HG02885 (cell line): Measurements from ENCODE around the gene NDST3.
"Not testable (repeated sequence)": the region's sequence is repeated elsewhere in the genome, so short reads cannot be mapped to it uniquely, and the experiment has no call there.

ENCODE experiments used
- ATAC-seq: cut with Tn5 transposase; IDR thresholded peaks from one replicate; pipeline ENCODE4 v1.9.1; 2021; ENCODE audit warnings: mild to moderate bottlenecking; ENCODE audit not compliant: unreplicated experiment, poor library complexity

NDST3 gene

DNA sequence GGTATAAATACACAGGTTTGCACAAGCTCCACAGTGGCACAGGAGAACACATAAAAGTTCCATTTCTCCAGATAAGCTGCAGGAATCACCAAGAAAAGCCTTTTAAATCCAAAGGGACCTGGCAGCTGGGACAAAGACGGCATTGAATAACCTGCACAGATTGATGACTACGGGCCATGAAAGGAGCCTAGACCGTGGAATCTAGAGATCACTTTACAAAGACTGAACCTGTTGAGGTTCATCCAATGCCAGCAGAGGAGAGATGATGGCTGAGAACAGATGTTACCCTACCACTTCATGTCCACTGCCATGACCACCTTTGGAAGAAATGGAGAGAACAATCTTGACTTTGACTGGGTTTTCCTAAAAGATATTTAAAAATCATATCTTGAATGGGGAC, 229.8 kb downstream of the NDST3 start:
- ATAC-seq: no peak

GRCh38 chr4:118265312-118266144, 231.2 kb downstream of the NDST3 start:
- peak; percentile 74 for ATAC-seq

- ATAC-seq: not testable (repeated sequence)
These were observed 231.8 kb downstream of the NDST3 start for GRCh38 chr4:118266145-118266496.

DNA sequence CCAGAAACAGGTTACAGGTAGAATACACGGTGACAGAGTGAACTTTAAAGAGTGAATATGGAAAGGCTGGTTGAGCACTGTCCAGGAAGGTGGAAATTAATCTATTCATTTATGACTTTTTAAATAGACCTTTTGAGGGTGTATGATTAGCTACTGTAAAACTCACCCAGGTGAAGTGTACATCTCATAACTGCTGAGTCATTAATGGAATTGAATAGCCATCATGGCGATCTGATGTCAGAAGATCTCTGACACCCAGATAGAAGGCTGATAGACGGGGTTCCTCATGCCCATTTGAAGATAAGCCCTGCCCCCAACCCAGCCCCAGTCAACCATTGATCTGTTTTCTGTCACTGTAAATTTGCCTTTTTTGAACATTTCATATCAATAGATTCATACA, 234.5 kb downstream of the NDST3 start:
- no peak for ATAC-seq

DNA sequence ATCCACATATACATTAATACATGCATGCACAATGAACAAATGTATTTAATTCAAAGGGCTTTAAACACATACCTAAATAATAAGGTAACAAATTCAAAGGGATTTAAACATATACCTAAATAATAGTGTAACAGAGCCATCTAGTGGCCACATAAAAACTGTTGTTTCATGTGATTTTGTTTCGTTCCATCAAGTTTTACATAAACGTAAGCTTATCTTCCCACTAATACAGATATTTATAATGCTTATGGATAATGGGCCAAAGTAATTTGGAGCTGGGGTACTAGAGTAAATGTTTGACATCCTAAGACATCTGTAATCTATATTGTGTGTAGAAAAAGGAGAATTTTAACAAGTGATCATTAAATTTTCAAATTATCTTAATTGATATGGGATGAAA, 236.2 kb downstream of the NDST3 start:
- peak; percentile 58 for ATAC-seq

- ATAC-seq: no peak
These were observed 237.5 kb downstream of the NDST3 start for GRCh38 chr4:118271788-118272187.

- ATAC-seq: no peak
These were observed 239.4 kb downstream of the NDST3 start for GRCh38 chr4:118273642-118274041.

DNA sequence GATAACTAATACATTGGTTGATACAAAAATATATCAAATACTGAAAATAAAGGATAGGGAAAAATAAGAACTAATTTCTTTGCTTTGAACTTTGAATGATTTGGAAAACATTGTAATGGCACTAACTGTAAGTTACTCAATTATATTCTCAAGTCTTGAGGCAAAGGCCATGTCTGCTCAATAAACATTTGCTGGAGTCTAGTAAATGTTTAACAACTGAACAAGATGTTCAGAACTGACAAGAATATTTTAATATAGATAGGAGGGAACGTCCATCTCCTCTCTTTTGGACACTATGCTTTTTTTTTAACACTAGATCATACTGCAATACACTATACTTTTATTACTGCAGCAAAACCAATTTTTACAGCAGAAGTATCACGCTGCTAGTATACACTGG, 242.3 kb downstream of the NDST3 start:
- no peak for ATAC-seq

GRCh38 chr4:118277243-118277642, 243.0 kb downstream of the NDST3 start:
- ATAC-seq: no peak

DNA sequence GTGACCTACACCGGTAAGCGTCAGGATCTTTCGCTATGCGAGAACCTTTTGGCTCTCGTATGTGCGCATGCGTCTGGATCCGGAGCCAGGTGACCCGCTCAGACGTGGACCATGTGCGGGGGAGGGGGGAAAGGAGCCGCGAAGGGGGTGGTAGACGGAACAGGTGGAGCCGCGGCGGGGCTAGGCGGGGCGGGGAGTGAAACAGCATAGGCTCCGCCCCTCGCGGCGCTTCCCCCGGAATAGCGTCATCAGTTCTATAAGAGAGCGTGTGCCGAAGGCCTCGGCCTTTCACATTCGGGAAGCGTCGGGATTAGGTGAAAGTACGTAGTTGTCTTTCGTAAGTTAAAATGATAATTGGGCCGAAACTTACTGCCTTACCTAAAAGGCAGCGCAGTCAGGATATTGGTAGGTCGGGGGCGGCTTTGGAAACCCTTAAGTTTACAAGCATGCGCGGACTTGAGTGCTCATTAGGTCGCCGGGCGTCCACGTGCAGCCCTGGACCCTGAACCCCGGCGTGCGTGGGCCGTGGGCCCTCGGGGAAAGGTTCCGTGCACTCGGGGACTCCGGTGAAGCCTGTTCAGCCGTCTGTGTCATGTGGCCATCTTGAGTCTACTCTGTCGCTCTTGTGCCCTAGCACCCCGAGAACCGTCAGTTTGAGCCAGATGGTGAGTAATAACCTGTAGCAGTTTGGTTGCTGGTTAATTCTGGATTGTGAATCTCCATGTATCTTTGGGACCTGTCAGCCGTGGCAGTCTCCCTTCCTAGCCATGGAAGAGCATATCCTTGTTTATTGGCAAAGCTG, 244.4 kb downstream of the NDST3 start:
- ATAC-seq: peak; percentile 78

DNA sequence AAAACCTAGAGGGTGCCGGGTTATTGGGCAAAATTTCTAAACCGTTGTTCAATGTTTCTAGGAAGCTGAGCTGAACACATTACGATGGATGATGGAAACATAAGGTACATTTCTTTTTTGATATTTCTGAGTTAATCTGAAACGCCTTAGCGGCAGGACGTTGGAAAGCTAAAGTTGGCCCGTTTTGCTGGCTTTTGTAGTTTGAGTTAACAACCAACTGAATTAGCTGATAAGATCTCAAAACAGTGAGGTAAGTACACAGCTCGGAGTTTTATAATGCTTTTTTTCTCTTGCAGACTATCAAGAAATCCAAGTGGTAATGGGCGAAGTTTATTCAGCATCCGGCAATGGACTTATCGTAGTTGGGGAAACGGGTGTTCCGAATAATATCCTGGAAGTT, 245.0 kb downstream of the NDST3 start:
- ATAC-seq: no peak

- ATAC-seq: no peak
These were observed 245.7 kb downstream of the NDST3 start for GRCh38 chr4:118279920-118280432.

DNA sequence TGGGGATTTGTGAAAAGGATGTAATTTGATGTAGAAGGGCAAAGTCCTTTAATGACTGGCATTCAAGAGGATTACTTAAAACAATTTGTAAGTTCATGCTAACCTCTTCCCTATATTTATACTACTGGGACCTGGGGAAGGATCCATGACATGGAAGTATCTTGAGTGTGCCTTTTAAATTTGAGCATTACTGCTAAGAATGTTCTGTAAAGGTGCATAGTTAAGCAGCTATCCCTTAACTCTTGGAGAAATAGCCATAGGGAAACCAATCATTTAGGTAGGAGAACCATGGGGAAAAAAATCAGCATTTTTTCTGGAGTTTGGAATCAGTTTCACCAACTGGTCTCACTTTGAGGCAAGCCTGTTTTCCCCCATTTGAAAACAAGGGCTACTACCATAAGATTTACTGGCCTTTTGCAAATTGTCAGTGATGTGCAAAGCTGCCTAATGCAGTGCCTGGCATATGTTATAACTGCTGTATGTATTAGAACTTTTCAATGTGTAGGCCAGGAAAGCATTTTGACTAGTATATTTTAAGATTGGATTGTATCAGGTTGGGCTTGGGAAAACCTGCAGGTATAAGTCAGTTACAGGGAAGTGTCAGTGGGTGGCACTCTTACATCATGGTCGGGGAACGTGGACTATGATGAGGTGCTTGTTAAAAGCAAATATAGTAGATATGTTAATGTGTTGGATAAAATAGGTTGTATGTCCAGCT, 246.4 kb downstream of the NDST3 start:
- peak; percentile 27 for ATAC-seq

GRCh38 chr4:118281611-118282442, 247.5 kb downstream of the NDST3 start:
- no peak for ATAC-seq

- no peak for ATAC-seq
These were observed 248.4 kb downstream of the NDST3 start for GRCh38 chr4:118282692-118283091.

DNA sequence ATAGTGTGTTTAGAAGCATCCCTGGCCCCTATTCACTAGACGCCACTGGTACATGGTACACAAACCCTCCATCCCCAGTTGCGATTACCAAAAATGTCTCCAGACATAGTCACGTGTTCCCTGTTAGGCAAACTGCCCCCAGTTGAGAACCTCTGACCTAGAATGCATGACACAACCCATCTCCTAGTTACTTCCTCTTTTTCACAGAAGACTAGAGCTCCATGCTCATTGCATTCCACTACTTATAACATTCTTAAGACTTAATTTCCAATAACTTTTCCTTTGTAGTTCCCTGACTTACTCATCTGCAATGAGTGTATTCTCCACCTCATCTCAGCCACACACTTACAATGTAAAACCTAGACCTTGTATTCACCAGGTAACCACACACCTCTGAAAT, 249.9 kb downstream of the NDST3 start:
- ATAC-seq: peak; percentile 68

DNA sequence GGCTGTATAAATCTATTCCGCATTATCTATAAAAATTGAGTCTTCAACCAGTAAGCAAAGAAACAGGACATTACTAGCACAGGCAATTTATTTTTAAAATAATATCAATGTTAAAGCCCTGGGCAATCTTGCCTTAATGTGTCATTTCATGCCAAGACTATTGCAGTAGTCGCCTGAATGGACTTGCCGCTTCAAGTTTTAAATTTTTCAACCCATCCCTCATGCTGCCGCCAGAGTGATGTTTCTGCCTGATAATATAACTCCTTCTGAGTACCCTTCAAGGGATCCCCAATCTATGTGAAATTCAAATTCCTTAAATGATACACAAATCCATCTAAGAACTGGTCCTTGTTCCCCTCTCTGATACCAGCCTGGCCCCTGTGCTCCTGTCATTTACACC, 251.6 kb downstream of the NDST3 start:
- no peak for ATAC-seq

DNA sequence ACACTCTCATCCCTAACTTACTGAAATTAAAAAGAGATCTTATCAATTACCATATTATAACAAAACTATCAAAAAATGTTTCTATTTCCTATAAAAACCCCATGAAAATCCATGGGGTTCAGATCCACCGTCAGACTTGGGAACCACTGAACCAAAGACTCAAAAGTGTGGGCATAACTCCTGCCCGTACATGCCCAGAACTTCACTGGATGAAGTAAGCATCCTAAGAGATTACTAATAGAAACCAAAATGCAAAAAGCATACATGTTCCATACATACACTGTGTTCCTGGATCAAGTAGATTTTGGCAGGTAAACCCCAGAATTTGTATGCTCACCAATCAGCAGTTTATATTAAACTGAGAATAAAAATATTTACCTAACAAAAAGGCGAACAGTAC, 252.4 kb downstream of the NDST3 start:
- no peak for ATAC-seq

GRCh38 chr4:118287711-118288451, 253.6 kb downstream of the NDST3 start:
- no peak for ATAC-seq
